HEK293T (cell line): ENCODE measurements around the gene LPIN3.

Experiments
- BHLHE40 ChIP-seq: fragments of 450-650 bp; IDR thresholded peaks from 2 replicates; pipeline ENCODE4 v1.6.1; 2016; ENCODE audit warnings: mild to moderate bottlenecking, moderate library complexity, borderline replicate concordance
- ELF4 ChIP-seq: fragments of 450-650 bp; IDR thresholded peaks from 2 replicates; pipeline ENCODE4 v1.6.1; 2017; ENCODE audit warnings: antibody characterized with exemption
- FOXA1 ChIP-seq: fragments of 450-650 bp; IDR thresholded peaks from 2 replicates; pipeline ENCODE4 v1.6.1; 2016; ENCODE audit warnings: mild to moderate bottlenecking
- FOXK2 ChIP-seq: fragments of 450-650 bp; IDR thresholded peaks from 2 replicates; pipeline ENCODE4 v1.6.1; 2016; ENCODE audit warnings: mild to moderate bottlenecking
- FOXM1 ChIP-seq: fragments of 450-650 bp; IDR thresholded peaks from 2 replicates; pipeline ENCODE4 v1.6.1; 2017; ENCODE audit warnings: mild to moderate bottlenecking, borderline replicate concordance
- L3MBTL2 ChIP-seq: fragments of 450-650 bp; conservative IDR thresholded peaks from 2 replicates; pipeline ENCODE4 v1.6.1; 2016; ENCODE audit warnings: mild to moderate bottlenecking
- LEF1 ChIP-seq: fragments of 450-650 bp; IDR thresholded peaks from 2 replicates; pipeline ENCODE4 v1.6.1; 2017; ENCODE audit warnings: mild to moderate bottlenecking, borderline replicate concordance
- NFRKB ChIP-seq: fragments of 450-650 bp; IDR thresholded peaks from 2 replicates; pipeline ENCODE4 v1.6.1; 2016; ENCODE audit warnings: mild to moderate bottlenecking, moderate library complexity
- SP1 ChIP-seq: fragments of 450-650 bp; IDR thresholded peaks from 2 replicates; pipeline ENCODE4 v1.6.1; 2017
- SUZ12 ChIP-seq: fragments of 450-650 bp; IDR thresholded peaks from 2 replicates; pipeline ENCODE4 v1.6.1; 2016; ENCODE audit warnings: mild to moderate bottlenecking
- ZNF384 ChIP-seq: fragments of 450-650 bp; IDR thresholded peaks from 2 replicates; pipeline ENCODE4 v1.6.1; 2016
- TF ChIP-seq, protein P1 (sequence below): fragments of 450-650 bp; IDR thresholded peaks from 2 replicates; pipeline ENCODE4 v1.6.1; 2016

DNA sequence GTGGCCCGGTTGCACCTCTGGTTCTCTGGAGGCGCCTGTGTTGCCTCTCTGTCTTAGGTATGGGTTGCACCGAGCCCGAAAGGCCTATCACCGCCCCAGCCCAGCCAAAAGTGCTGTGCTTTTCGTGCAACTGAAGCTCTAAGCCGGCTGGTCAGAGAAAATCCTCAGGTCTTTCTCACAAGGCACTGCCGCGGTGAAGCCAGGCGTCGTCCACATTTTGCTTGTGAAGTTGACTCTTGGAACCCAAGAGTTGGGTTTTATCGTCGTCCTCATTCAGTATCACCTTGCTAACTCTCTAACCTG, 26.7 kb downstream of the LPIN3 start:
- TF ChIP-seq, protein P1, sequence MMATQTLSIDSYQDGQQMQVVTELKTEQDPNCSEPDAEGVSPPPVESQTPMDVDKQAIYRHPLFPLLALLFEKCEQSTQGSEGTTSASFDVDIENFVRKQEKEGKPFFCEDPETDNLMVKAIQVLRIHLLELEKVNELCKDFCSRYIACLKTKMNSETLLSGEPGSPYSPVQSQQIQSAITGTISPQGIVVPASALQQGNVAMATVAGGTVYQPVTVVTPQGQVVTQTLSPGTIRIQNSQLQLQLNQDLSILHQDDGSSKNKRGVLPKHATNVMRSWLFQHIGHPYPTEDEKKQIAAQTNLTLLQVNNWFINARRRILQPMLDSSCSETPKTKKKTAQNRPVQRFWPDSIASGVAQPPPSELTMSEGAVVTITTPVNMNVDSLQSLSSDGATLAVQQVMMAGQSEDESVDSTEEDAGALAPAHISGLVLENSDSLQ: no peak
- TF ChIP-seq SUZ12: no peak
- TF ChIP-seq L3MBTL2: no peak
- no peak for TF ChIP-seq SP1
- no peak for TF ChIP-seq FOXM1
- TF ChIP-seq FOXK2: no peak
- no peak for TF ChIP-seq FOXA1
- TF ChIP-seq ELF4: no peak
- no peak for TF ChIP-seq ZNF384
- TF ChIP-seq NFRKB: no peak
- no peak for TF ChIP-seq LEF1
- TF ChIP-seq BHLHE40: no peak
